Endothelial cell of umbilical vein (primary cell): ENCODE data around the gene TERT. TPM values are rescaled to one million over a fixed set of nuclear protein-coding genes. Genes with fewer than 3 reads are reported as not detected.

Source experiments
- BruUV-seq: library from RNA; stranded (reverse); fragments of 400-500 nt; replicated peaks from 2 replicates; lab custom pipeline; 2021; lab: Mats Ljungman, UMichigan
- CTCF ChIA-PET: fragments of 300-600, 350-600 bp; sonication (Branson Sonifier 250); formaldehyde crosslinking; loops from one replicate; lab custom pipeline; 2021; ENCODE audit warnings: antibody characterized with exemption, inconsistent platforms; lab: Charles Lee
- POLR2A ChIA-PET: fragments of 300-600, 350-600 bp; sonication (Branson Sonifier 250); formaldehyde crosslinking; loops from one replicate; lab custom pipeline; 2021; ENCODE audit warnings: antibody characterized with exemption, inconsistent platforms; lab: Charles Lee
- DNase-seq: peaks from one replicate; pipeline ENCODE4 v3.0.0-alpha.2; 2011; ENCODE audit warnings: low read depth, low spot score
- FAIRE-seq: peaks from 2 replicates; lab custom pipeline; 2011; peaks lifted over from hg19 to GRCh38; lab: Jason Lieb, UNC
- H2AFZ ChIP-seq: 2 replicates; pipeline ENCODE4 v1.6.0; 2012; ENCODE audit warnings: low read depth, low read length, control low read depth, inconsistent platforms
- H3K27ac ChIP-seq: 2 replicates; pipeline ENCODE4 v1.5.1; 2011; ENCODE audit warnings: low read depth, mild to moderate bottlenecking, control low read depth, low read length, moderate library complexity; ENCODE audit not compliant: insufficient read depth
- H3K27me3 ChIP-seq, 2 experiments: 2 replicates each; pipeline versions ENCODE4 v1.6.0 to v1.6.1; 2011; ENCODE audit warnings: low read length in 2 of 2, mixed read lengths in 1 of 2; ENCODE audit not compliant: control insufficient read depth in 2 of 2, insufficient read depth in 2 of 2
- H3K36me3 ChIP-seq, 2 experiments: 2 replicates in 1 of 2; 3 replicates in 1 of 2; pipeline ENCODE4 v1.5.1; 2011; ENCODE audit warnings: low read length in 2 of 2, mild to moderate bottlenecking in 1 of 2, moderate library complexity in 1 of 2; ENCODE audit not compliant: control insufficient read depth in 2 of 2, insufficient read depth in 2 of 2; ENCODE audit errors: extremely low read depth in 1 of 2
- H3K4me1 ChIP-seq: 3 replicates; pipeline ENCODE4 v1.5.1; 2011; ENCODE audit warnings: mild to moderate bottlenecking, low read length; ENCODE audit not compliant: control insufficient read depth, insufficient read depth; ENCODE audit errors: extremely low read depth
- H3K4me2 ChIP-seq: 2 replicates; pipeline ENCODE4 v1.6.1; 2011; ENCODE audit warnings: low read length, control low read depth, mixed read lengths; ENCODE audit not compliant: insufficient read depth
- H3K4me3 ChIP-seq, 3 experiments: fragments of 200-600 bp in 1 of 3; sonication (generic), shearing (Covaris generic) in 1 of 3; replicated peaks in 1 of 3; 2 replicates each; pipeline ENCODE4 v1.5.1; 2011 to 2016; ENCODE audit warnings: control low read depth in 3 of 3, low read length in 3 of 3, mild to moderate bottlenecking in 2 of 3, inconsistent platforms in 1 of 3, low read depth in 1 of 3, moderate library complexity in 1 of 3; ENCODE audit not compliant: insufficient read depth in 1 of 3
- H3K79me2 ChIP-seq: 2 replicates; pipeline ENCODE4 v1.6.0; 2012; ENCODE audit warnings: low read length, inconsistent platforms; ENCODE audit not compliant: control insufficient read depth, insufficient read depth
- H3K9ac ChIP-seq: replicated peaks from 2 replicates; pipeline ENCODE3; 2011; ENCODE audit warnings: low read length, control low read depth; ENCODE audit not compliant: insufficient read depth; ENCODE audit errors: extremely low read depth
- H3K9me1 ChIP-seq: replicated peaks from 3 replicates; pipeline ENCODE4 v1.6.0; 2011; ENCODE audit warnings: mild to moderate bottlenecking, low read length; ENCODE audit not compliant: control insufficient read depth, insufficient read depth; ENCODE audit errors: extremely low read depth
- H3K9me3 ChIP-seq: replicated peaks from 2 replicates; pipeline ENCODE4 v1.5.1; 2012; ENCODE audit warnings: low read length, inconsistent platforms; ENCODE audit not compliant: control insufficient read depth, insufficient read depth
- H4K20me1 ChIP-seq: replicated peaks from 2 replicates; pipeline ENCODE3; 2011; ENCODE audit warnings: mild to moderate bottlenecking, low read length; ENCODE audit not compliant: control insufficient read depth, insufficient read depth; ENCODE audit errors: extremely low read depth
- EZH2 ChIP-seq: IDR thresholded peaks from 2 replicates; pipeline ENCODE4 v1.6.1; 2012; ENCODE audit warnings: borderline replicate concordance, low read depth, mild to moderate bottlenecking, moderate library complexity, low read length, inconsistent platforms; ENCODE audit not compliant: severe bottlenecking
- FOS ChIP-seq: IDR thresholded peaks from 2 replicates; pipeline ENCODE4 v1.6.1; 2011; ENCODE audit warnings: mild to moderate bottlenecking, low read length, moderate library complexity, borderline replicate concordance; ENCODE audit not compliant: insufficient read depth
- GATA2 ChIP-seq: IDR thresholded peaks from 2 replicates; pipeline ENCODE4 v1.7.0; 2011; ENCODE audit warnings: low read depth, mild to moderate bottlenecking, moderate library complexity, mixed read lengths, low read length; ENCODE audit not compliant: insufficient read length, insufficient read depth
- JUN ChIP-seq: IDR thresholded peaks from 2 replicates; pipeline ENCODE4 v1.6.1; 2011; ENCODE audit warnings: borderline replicate concordance, low read depth; ENCODE audit not compliant: insufficient read length, insufficient read depth
- MYC ChIP-seq: IDR thresholded peaks from one replicate; pipeline ENCODE4 v1.6.1; 2011; ENCODE audit warnings: mild to moderate bottlenecking, low read depth, low read length
- POLR2A ChIP-seq: IDR thresholded peaks from 2 replicates; pipeline ENCODE4 v1.6.1; 2012; ENCODE audit warnings: low read depth, mild to moderate bottlenecking, control low read depth, low read length
- POLR2AphosphoS5 ChIP-seq: IDR thresholded peaks from 2 replicates; pipeline ENCODE4 v1.6.1; 2012; ENCODE audit warnings: low read depth, mild to moderate bottlenecking, control low read depth, low read length, moderate library complexity; ENCODE audit not compliant: insufficient read depth
- dilution Hi-C: fragments of 300-500 bp; cut with MboI; formaldehyde crosslinking; loops from one replicate; pipeline ENCODE4 v1.15.0; 2019; ENCODE audit warnings: low sequenced_read_pairs; ENCODE audit not compliant: extremely low pct_ligation_motif_present
- intact Hi-C: fragments of 100-400 bp; cut with micrococcal nuclease; formaldehyde crosslinking; loops from one replicate; pipeline ENCODE4 v1.10.0; 2022
- polyA plus RNA-seq, 4 experiments: library from polyadenylated mRNA; depleted of rRNA in 3 of 4; stranded (reverse) in 3 of 4; unstranded in 1 of 4; fragments of >200 nt; gene quantifications; 2 replicates each; pipeline versions ENCODE4 v1.2.1 to v1.2.3, GENCODE V29; 2011 to 2012; ENCODE audit warnings: missing spikeins in 1 of 4
- total RNA-seq: library from RNA; stranded (reverse); gene quantifications from 2 replicates; pipeline ENCODE4 v1.2.3, GENCODE V29; 2021
- TF ChIP-seq, protein P1 (sequence below): IDR thresholded peaks from 2 replicates; pipeline ENCODE4 v1.6.1; 2011; ENCODE audit not compliant: insufficient read depth, insufficient read length
- TF ChIP-seq, protein P2 (sequence below), 2 donors: IDR thresholded peaks; 1 replicate in 1 of 2; 2 replicates in 1 of 2; pipeline ENCODE4 v1.5.1; 2011; ENCODE audit warnings: low read length in 2 of 2, mild to moderate bottlenecking in 2 of 2, moderate library complexity in 2 of 2, control low read depth in 1 of 2, inconsistent platforms in 1 of 2, low read depth in 1 of 2; ENCODE audit not compliant: insufficient read depth in 1 of 2; ENCODE audit errors: extremely low read depth in 1 of 2

TERT gene
- total and polyA plus RNA-seq, 2 donors (not counting 3 experiments of a cell fraction or from before 2014, with no cell fraction given), result 0.04 TPM; not detected in 1

GRCh38 chr5:1319436-1320256, 24.8 kb upstream of the TERT start:
- H3K9me3 ChIP-seq, result no peaks in the 10 kb centered on the region
- H3K4me1 ChIP-seq, result no peaks in the 10 kb centered on the region

GRCh38 chr5:1318659-1319251, 23.9 kb upstream of the TERT start:
- Histone ChIP-seq H3K9me1 (no peaks in the 10 kb centered on the region), H3K4me1 (no peaks in the 10 kb centered on the region), H2AFZ (no peak overlapping the region), H3K9me3 (no peaks in the 10 kb centered on the region), H3K27ac (no peak overlapping the region), H3K4me2 (no peak overlapping the region), H3K4me3 (no peak overlapping the region), H3K79me2 (no peaks in the 10 kb centered on the region), H3K9ac (no peak overlapping the region), H4K20me1 (no peaks in the 10 kb centered on the region), H3K27me3 (no peaks in the 10 kb centered on the region), H3K36me3 (peaks cover 14 to 38% of the 10 kb centered on the region in 2 experiments)
- TF ChIP-seq, protein P1, sequence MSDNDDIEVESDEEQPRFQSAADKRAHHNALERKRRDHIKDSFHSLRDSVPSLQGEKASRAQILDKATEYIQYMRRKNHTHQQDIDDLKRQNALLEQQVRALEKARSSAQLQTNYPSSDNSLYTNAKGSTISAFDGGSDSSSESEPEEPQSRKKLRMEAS, result no peak
- TF ChIP-seq EZH2, result no peak
- TF ChIP-seq GATA2, result no peak
- TF ChIP-seq POLR2AphosphoS5, result no peak
- TF ChIP-seq, protein P2, sequence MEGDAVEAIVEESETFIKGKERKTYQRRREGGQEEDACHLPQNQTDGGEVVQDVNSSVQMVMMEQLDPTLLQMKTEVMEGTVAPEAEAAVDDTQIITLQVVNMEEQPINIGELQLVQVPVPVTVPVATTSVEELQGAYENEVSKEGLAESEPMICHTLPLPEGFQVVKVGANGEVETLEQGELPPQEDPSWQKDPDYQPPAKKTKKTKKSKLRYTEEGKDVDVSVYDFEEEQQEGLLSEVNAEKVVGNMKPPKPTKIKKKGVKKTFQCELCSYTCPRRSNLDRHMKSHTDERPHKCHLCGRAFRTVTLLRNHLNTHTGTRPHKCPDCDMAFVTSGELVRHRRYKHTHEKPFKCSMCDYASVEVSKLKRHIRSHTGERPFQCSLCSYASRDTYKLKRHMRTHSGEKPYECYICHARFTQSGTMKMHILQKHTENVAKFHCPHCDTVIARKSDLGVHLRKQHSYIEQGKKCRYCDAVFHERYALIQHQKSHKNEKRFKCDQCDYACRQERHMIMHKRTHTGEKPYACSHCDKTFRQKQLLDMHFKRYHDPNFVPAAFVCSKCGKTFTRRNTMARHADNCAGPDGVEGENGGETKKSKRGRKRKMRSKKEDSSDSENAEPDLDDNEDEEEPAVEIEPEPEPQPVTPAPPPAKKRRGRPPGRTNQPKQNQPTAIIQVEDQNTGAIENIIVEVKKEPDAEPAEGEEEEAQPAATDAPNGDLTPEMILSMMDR (IDR thresholded peaks at IDR 0.05; ENCODE audit: extremely low read depth in 1 of 2, insufficient read depth in 1 of 2, low read depth in 1 of 2, low read length in 2 of 2), result no peak
- TF ChIP-seq POLR2A, result no peak
- no peak for TF ChIP-seq FOS
- no peak for TF ChIP-seq JUN
- TF ChIP-seq MYC, result no peak
- intact Hi-C loops, result no loop called here
- POLR2A ChIA-PET, result no interaction called here
- dilution Hi-C loops, result no loop called here
- DNase-seq, result no peak
- FAIRE-seq, result no peak
- BruUV-seq, result no TSS peak
- CTCF ChIA-PET, result interaction anchor here (1.0 kb wide), 1 partner anchor 9 kb away, joined by 4 read pairs; no protein-coding TSS in a partner anchor

More at GRCh38 chr5:1319436-1320256, 24.8 kb upstream of the TERT start:
- no peak overlapping the region for H3K4me3 ChIP-seq
- no peaks in the 10 kb centered on the region for H3K79me2 ChIP-seq
- H3K4me2 ChIP-seq, result no peak overlapping the region
- intact Hi-C loops (no loop called here), dilution Hi-C loops (no loop called here)
- H3K27ac ChIP-seq, result no peak overlapping the region
- peaks cover 14 to 44% of the 10 kb centered on the region in 2 experiments for H3K36me3 ChIP-seq
- ChIA-PET CTCF (no interaction called here), POLR2A (no interaction called here)
- no peaks in the 10 kb centered on the region for H4K20me1 ChIP-seq
- DNase-seq, result no peak
- BruUV-seq, result no TSS peak
- no peak overlapping the region for H2AFZ ChIP-seq
- no peaks in the 10 kb centered on the region for H3K27me3 ChIP-seq
- FAIRE-seq, result no peak
- H3K9me1 ChIP-seq, result no peaks in the 10 kb centered on the region
- no peak overlapping the region for H3K9ac ChIP-seq
- no peak for TF ChIP-seq MYC
- no peak for TF ChIP-seq GATA2
- TF ChIP-seq JUN, result no peak
- no peak for TF ChIP-seq POLR2AphosphoS5
- TF ChIP-seq POLR2A, result no peak
- TF ChIP-seq EZH2, result no peak
